ENCODE data around the gene MND1. TPM values are rescaled to one million over a fixed set of nuclear protein-coding genes. Genes with fewer than 3 reads are reported as not detected.
"Not testable (repeated sequence)": the region's sequence is repeated elsewhere in the genome, so short reads cannot be mapped to it uniquely, and the experiment has no call there.

MND1 gene

GRCh38 chr4:153458969-153459368 lies 114.5 kb downstream of the MND1 start:
- H2BK15ac ChIP-seq (ENCODE audit: low read length): no peak overlapping the region
- H3K4me2 ChIP-seq (ENCODE audit: insufficient read depth, low read length, poor library complexity, severe bottlenecking): no peak overlapping the region
- H3K9me3 ChIP-seq (replicated peaks in 1 of 2; ENCODE audit: control insufficient read depth in 2 of 2, insufficient read depth in 1 of 2, low read depth in 1 of 2, low read length in 2 of 2): peaks cover 0 to 1% of the 10 kb centered on the region in 2 donors
- H2BK5ac ChIP-seq (ENCODE audit: low read length): no peak overlapping the region
- H2AFZ ChIP-seq (ENCODE audit: low read length): no peak overlapping the region
- no peak overlapping the region for H3K9ac ChIP-seq (ENCODE audit: low read depth, low read length, poor library complexity)
- peaks cover 0 to under 1% (median 0%) of the 10 kb centered on the region in 3 experiments for H3K27me3 ChIP-seq (ENCODE audit: control insufficient read depth in 3 of 3, insufficient read depth in 3 of 3, low read depth in 1 of 3, low read length in 3 of 3)
- H4K91ac ChIP-seq (ENCODE audit: low read depth, low read length, poor library complexity): no peak overlapping the region
- no peak overlapping the region for H3K23ac ChIP-seq (ENCODE audit: low read depth, low read length, poor library complexity)
- no peak overlapping the region for H4K8ac ChIP-seq (ENCODE audit: low read depth, low read length)
- H3K36me3 ChIP-seq (replicated peaks in 1 of 2; ENCODE audit: control insufficient read depth in 2 of 2, insufficient read depth in 2 of 2, low read length in 2 of 2): no peaks in the 10 kb centered on the region
- no peak overlapping the region for H2AK5ac ChIP-seq (ENCODE audit: low read depth, low read length)
- no peak overlapping the region for H3K18ac ChIP-seq (ENCODE audit: low read length)
- no peak overlapping the region for H2BK120ac ChIP-seq (ENCODE audit: low read depth, low read length)
- H3K14ac ChIP-seq (ENCODE audit: low read length): no peak overlapping the region
- H2BK12ac ChIP-seq (ENCODE audit: low read length): no peak overlapping the region
- no peaks in the 10 kb centered on the region for H3K79me1 ChIP-seq (ENCODE audit: low read depth, low read length)
- no peaks in the 10 kb centered on the region for H3K4me1 ChIP-seq (ENCODE audit: control insufficient read depth in 2 of 2, insufficient read depth in 1 of 2, low read depth in 1 of 2, low read length in 2 of 2)
- no peak overlapping the region for H3K27ac ChIP-seq (replicated peaks; ENCODE audit: low read length)
- no CpG with 5 or more reads among the region's 1 CpG for WGBS, 2 donors (ENCODE audit: extremely low coverage in 2 of 2, insufficient read length in 2 of 2, insufficient replicate concordance in 1 of 2)
- no peak overlapping the region for H3K4ac ChIP-seq (ENCODE audit: low read length)
- no peak overlapping the region for H3K4me3 ChIP-seq (ENCODE audit: low read length in 2 of 2)
- DNase-seq (ENCODE audit: low spot score): no peak

- not testable (repeated sequence) for H3K36me3 ChIP-seq (replicated peaks in 1 of 2; ENCODE audit: control insufficient read depth in 2 of 2, insufficient read depth in 2 of 2, low read length in 2 of 2); H2BK15ac ChIP-seq (ENCODE audit: low read length); H4K8ac ChIP-seq (ENCODE audit: low read depth, low read length); H4K91ac ChIP-seq (ENCODE audit: low read depth, low read length, poor library complexity); H3K4ac ChIP-seq (ENCODE audit: low read length); H3K4me2 ChIP-seq (ENCODE audit: insufficient read depth, low read length, poor library complexity, severe bottlenecking); H3K4me3 ChIP-seq (ENCODE audit: low read length in 2 of 2); H2AFZ ChIP-seq (ENCODE audit: low read length); DNase-seq (ENCODE audit: low spot score); H2BK120ac ChIP-seq (ENCODE audit: low read depth, low read length); H3K79me1 ChIP-seq (ENCODE audit: low read depth, low read length); H3K23ac ChIP-seq (ENCODE audit: low read depth, low read length, poor library complexity); H2BK12ac ChIP-seq (ENCODE audit: low read length); H3K18ac ChIP-seq (ENCODE audit: low read length); H3K14ac ChIP-seq (ENCODE audit: low read length); H3K4me1 ChIP-seq (ENCODE audit: control insufficient read depth in 2 of 2, insufficient read depth in 1 of 2, low read depth in 1 of 2, low read length in 2 of 2); H2BK5ac ChIP-seq (ENCODE audit: low read length); H3K27ac ChIP-seq (replicated peaks; ENCODE audit: low read length); H3K9ac ChIP-seq (ENCODE audit: low read depth, low read length, poor library complexity); H2AK5ac ChIP-seq (ENCODE audit: low read depth, low read length); H3K9me3 ChIP-seq (replicated peaks in 1 of 2; ENCODE audit: control insufficient read depth in 2 of 2, insufficient read depth in 1 of 2, low read depth in 1 of 2, low read length in 2 of 2)
- peaks cover 0 to 12% (median 0%) of the 10 kb centered on the region in 3 experiments for H3K27me3 ChIP-seq (ENCODE audit: control insufficient read depth in 3 of 3, insufficient read depth in 3 of 3, low read depth in 1 of 3, low read length in 3 of 3)
- WGBS, 2 donors (ENCODE audit: extremely low coverage in 2 of 2, insufficient read length in 2 of 2, insufficient replicate concordance in 1 of 2): no CpG with 5 or more reads among the region's 4 CpGs
These were observed 117.1 kb downstream of the MND1 start for GRCh38 chr4:153461549-153461948.

GRCh38 chr4:153464068-153464467 lies 119.6 kb downstream of the MND1 start:
- peaks cover 3% of the 10 kb centered on the region for H3K79me1 ChIP-seq (ENCODE audit: low read depth, low read length)
- no peak overlapping the region for H3K27ac ChIP-seq (replicated peaks; ENCODE audit: low read length)
- H4K8ac ChIP-seq (ENCODE audit: low read depth, low read length): no peak overlapping the region
- H2BK15ac ChIP-seq (ENCODE audit: low read length): no peak overlapping the region
- H3K27me3 ChIP-seq (ENCODE audit: control insufficient read depth in 3 of 3, insufficient read depth in 3 of 3, low read depth in 1 of 3, low read length in 3 of 3): peaks cover 0 to 12% (median 0%) of the 10 kb centered on the region in 3 experiments
- H3K4me2 ChIP-seq (ENCODE audit: insufficient read depth, low read length, poor library complexity, severe bottlenecking): no peak overlapping the region
- peaks cover 0 to 1% of the 10 kb centered on the region in 2 donors for H3K9me3 ChIP-seq (replicated peaks in 1 of 2; ENCODE audit: control insufficient read depth in 2 of 2, insufficient read depth in 1 of 2, low read depth in 1 of 2, low read length in 2 of 2)
- no peak overlapping the region for H3K9ac ChIP-seq (ENCODE audit: low read depth, low read length, poor library complexity)
- no peak overlapping the region for H2BK120ac ChIP-seq (ENCODE audit: low read depth, low read length)
- no peak overlapping the region for H2AK5ac ChIP-seq (ENCODE audit: low read depth, low read length)
- no peak overlapping the region for H3K4ac ChIP-seq (ENCODE audit: low read length)
- DNase-seq (ENCODE audit: low spot score): no peak
- no peak overlapping the region for H3K23ac ChIP-seq (ENCODE audit: low read depth, low read length, poor library complexity)
- no peak overlapping the region for H4K91ac ChIP-seq (ENCODE audit: low read depth, low read length, poor library complexity)
- H3K4me1 ChIP-seq (ENCODE audit: control insufficient read depth in 2 of 2, insufficient read depth in 1 of 2, low read depth in 1 of 2, low read length in 2 of 2): peaks cover 3 to 19% of the 10 kb centered on the region in 2 donors
- WGBS, 2 donors (ENCODE audit: extremely low coverage in 2 of 2, insufficient read length in 2 of 2, insufficient replicate concordance in 1 of 2): no CpG with 5 or more reads among the region's 1 CpG
- H3K4me3 ChIP-seq (ENCODE audit: low read length in 2 of 2): no peak overlapping the region
- no peak overlapping the region for H3K18ac ChIP-seq (ENCODE audit: low read length)
- H3K14ac ChIP-seq (ENCODE audit: low read length): no peak overlapping the region
- H2BK12ac ChIP-seq (ENCODE audit: low read length): no peak overlapping the region
- H2AFZ ChIP-seq (ENCODE audit: low read length): peak overlapping the region; percentile 23
- H2BK5ac ChIP-seq (ENCODE audit: low read length): no peak overlapping the region
- H3K36me3 ChIP-seq (replicated peaks in 1 of 2; ENCODE audit: control insufficient read depth in 2 of 2, insufficient read depth in 2 of 2, low read length in 2 of 2): no peaks in the 10 kb centered on the region

Small RNAs within 50 kb of the gene (small RNA-seq; reads per million reads assigned to genes)
- gene RN7SL419P (ENCODE audit: insufficient read depth): not detected
